BE2C (cell line): ENCODE measurements around the gene ELF5.

Experiments used
- DNase-seq: peaks from one replicate; pipeline ENCODE4 v3.0.0-alpha.2; 2020
- H3K27me3 ChIP-seq: fragments of 250-450 bp; sonication (Bioruptor Pico); 2 replicates; pipeline ENCODE4 v1.5.1; 2020; ENCODE audit warnings: mild to moderate bottlenecking
- H3K36me3 ChIP-seq: fragments of 250-450 bp; sonication (Bioruptor Pico); 2 replicates; pipeline ENCODE4 v1.5.1; 2020; ENCODE audit warnings: mild to moderate bottlenecking
- H3K4me1 ChIP-seq: fragments of 250-450 bp; sonication (Bioruptor Pico); 2 replicates; pipeline ENCODE4 v1.5.1; 2020
- H3K4me3 ChIP-seq: 2 replicates; pipeline ENCODE4 v1.5.1; 2011; ENCODE audit warnings: low read depth, low read length
- H3K9me3 ChIP-seq: fragments of 250-450 bp; sonication (Bioruptor Pico); 2 replicates; pipeline ENCODE4 v1.5.1; 2020
- CTCF ChIP-seq: IDR thresholded peaks from 2 replicates; pipeline ENCODE4 v1.5.1; 2012; ENCODE audit warnings: mild to moderate bottlenecking, low read depth, low read length

ELF5 gene

GRCh38 chr11:34459507-34460162 is 54.0 kb downstream of the ELF5 start:
- Histone ChIP-seq H3K4me1 (no peaks in the 10 kb centered on the region), H3K27me3 (no peaks in the 10 kb centered on the region), H3K36me3 (no peaks in the 10 kb centered on the region; the same call in 1 of the 2 replicates), H3K4me3 (no peak overlapping the region), H3K9me3 (no peaks in the 10 kb centered on the region)
- no peak for DNase-seq
- no peak for TF ChIP-seq CTCF

GRCh38 chr11:34458525-34458924 is 55.1 kb downstream of the ELF5 start:
- H3K4me3 ChIP-seq: no peak overlapping the region
- H3K9me3 ChIP-seq: no peaks in the 10 kb centered on the region
- DNase-seq: no peak
- no peaks in the 10 kb centered on the region for H3K4me1 ChIP-seq
- no peak for TF ChIP-seq CTCF
- H3K36me3 ChIP-seq: no peaks in the 10 kb centered on the region; the same call in 1 of the 2 replicates
- H3K27me3 ChIP-seq: no peaks in the 10 kb centered on the region

GRCh38 chr11:34457607-34458006 is 56.0 kb downstream of the ELF5 start:
- Histone ChIP-seq H3K9me3 (no peaks in the 10 kb centered on the region), H3K4me1 (no peaks in the 10 kb centered on the region), H3K27me3 (no peaks in the 10 kb centered on the region), H3K36me3 (no peaks in the 10 kb centered on the region; the same call in 1 of the 2 replicates), H3K4me3 (no peak overlapping the region)
- TF ChIP-seq CTCF: no peak
- DNase-seq: no peak

- no peaks in the 10 kb centered on the region; the same call in 1 of the 2 replicates for H3K36me3 ChIP-seq
- H3K4me3 ChIP-seq: no peak overlapping the region
- no peak for TF ChIP-seq CTCF
These were observed 59.1 kb downstream of the ELF5 start for GRCh38 chr11:34454308-34455032.

GRCh38 chr11:34451053-34451452 is 62.5 kb downstream of the ELF5 start:
- TF ChIP-seq CTCF: no peak
- no peak for DNase-seq

More at GRCh38 chr11:34454308-34455032, 59.1 kb downstream of the ELF5 start:
- Histone ChIP-seq H3K9me3 (no peaks in the 10 kb centered on the region), H3K4me1 (no peaks in the 10 kb centered on the region), H3K27me3 (no peaks in the 10 kb centered on the region)
- no peak for DNase-seq

GRCh38 chr11:34449013-34449412 is 64.6 kb downstream of the ELF5 start:
- DNase-seq: no peak
- Histone ChIP-seq H3K4me1 (no peaks in the 10 kb centered on the region), H3K27me3 (no peaks in the 10 kb centered on the region), H3K9me3 (no peaks in the 10 kb centered on the region), H3K36me3 (no peaks in the 10 kb centered on the region), H3K4me3 (no peak overlapping the region)
- TF ChIP-seq CTCF: no peak

More at GRCh38 chr11:34451053-34451452, 62.5 kb downstream of the ELF5 start:
- Histone ChIP-seq H3K36me3 (no peaks in the 10 kb centered on the region; the same call in 1 of the 2 replicates), H3K9me3 (no peaks in the 10 kb centered on the region), H3K4me3 (no peak overlapping the region), H3K27me3 (no peaks in the 10 kb centered on the region), H3K4me1 (no peaks in the 10 kb centered on the region)
